Left lung (tissue), 10 donors: ENCODE data around the gene NISCH. TPM values are rescaled to one million over a fixed set of nuclear protein-coding genes. Genes with fewer than 3 reads are reported as not detected.
A peak's percentile ranks its signal among the peaks of the same experiment; 100 is the strongest.

ENCODE experiments used
- ATAC-seq: fragments of 200-7000 bp; cut with Tn5 transposase; one replicate; pipeline ENCODE4 v1.9.1; 2020; ENCODE audit warnings: moderate library complexity
- DNase-seq, 4 donors: peaks; one replicate each; pipeline ENCODE4 v3.0.0-alpha.2; 2013 to 2020
- H3K27ac ChIP-seq, 2 donors: fragments of 200-600 bp; sonication (generic) in 1 of 2; one replicate each; pipeline versions ENCODE4 v1.5.0 to v1.8.0; 2020 to 2021
- H3K27me3 ChIP-seq, 2 donors: fragments of 200-600 bp; sonication (generic) in 1 of 2; one replicate each; pipeline versions ENCODE4 v1.5.0 to v1.8.0; 2020 to 2021
- H3K36me3 ChIP-seq, 2 donors: fragments of 200-600 bp; sonication (generic) in 1 of 2; one replicate each; pipeline versions ENCODE4 v1.5.0 to v1.8.0; 2020 to 2021
- H3K4me1 ChIP-seq, 2 donors: fragments of 200-600 bp; one replicate each; pipeline ENCODE4 v1.8.0; 2021
- H3K4me3 ChIP-seq, 2 donors: fragments of 200-600 bp; sonication (generic) in 1 of 2; one replicate each; pipeline versions ENCODE4 v1.5.0 to v1.8.0; 2020 to 2021; ENCODE audit warnings: mild to moderate bottlenecking in 1 of 2
- H3K9me3 ChIP-seq, 2 donors: fragments of 200-600 bp; sonication (generic) in 1 of 2; one replicate each; pipeline versions ENCODE4 v1.5.0 to v1.8.0; 2020 to 2021
- CTCF ChIP-seq, 2 donors: fragments of 200-600 bp; sonication (generic) in 1 of 2; IDR thresholded peaks; one replicate each; pipeline versions ENCODE4 v1.5.0 to v1.8.0; 2021; ENCODE audit warnings: antibody characterized with exemption in 2 of 2
- intact Hi-C, 2 donors: fragments of 100-400 bp; cut with DNase I; formaldehyde crosslinking; loops; one replicate each; pipeline versions ENCODE4 v1.11.2 to v1.14.2; 2022
- polyA plus RNA-seq, 6 donors: library from polyadenylated mRNA; unstranded; fragments of 120-200 nt; gene quantifications; one replicate each; pipeline ENCODE4 v1.2.1, GENCODE V29; 2013; ENCODE audit not compliant: insufficient read length in 6 of 6
- total RNA-seq, 2 donors: library from RNA; stranded (reverse); fragmentation: NEBNext Ultra II Directional; extraction: Animal tissue kit (Norgen Biotek cat#: 25700); gene quantifications; one replicate each; pipeline ENCODE4 v1.2.1, GENCODE V29; 2021
- donor health status: DM: no; HTN: yes; CAD: no.
- donor health status: DM: no; HTN: no; CAD: no.

The NISCH gene
- total and polyA plus RNA-seq, 8 donors = 72.6 to 178 (median 140) TPM

- no peak overlapping the region for H3K4me3 ChIP-seq
- peaks cover 6 to 40% of the 10 kb centered on the region in 2 donors for H3K4me1 ChIP-seq
- H3K27me3 ChIP-seq = no peaks in the 10 kb centered on the region
- DNase-seq = no peak
- no peaks in the 10 kb centered on the region for H3K9me3 ChIP-seq
- H3K27ac ChIP-seq = no peak overlapping the region
- no peak for TF ChIP-seq CTCF (IDR thresholded peaks at IDR 0.05)
- H3K36me3 ChIP-seq = no peaks in the 10 kb centered on the region
- no peak for ATAC-seq
- intact Hi-C loops = no loop called here
These were observed 2.7 kb upstream of the NISCH start for GRCh38 chr3:52452570-52453221.

GRCh38 chr3:52453496-52454249, 1.7 kb upstream of the NISCH start, which contains the start of gene TNNC1:
TSS of gene TNNC1 (minus strand) at chr3:52454041. CDS start at chr3:52454015, 26 bp downstream.
- Histone ChIP-seq H3K9me3 (no peaks in the 10 kb centered on the region), H3K27ac (peak within 1 kb of the TSS; percentile 89 to 90), H3K27me3 (no peaks in the 10 kb centered on the region), H3K4me1 (peaks cover 6 to 45% of the 10 kb centered on the region in 2 donors), H3K4me3 (peak within 1 kb of the TSS; percentile 54 to 72), H3K36me3 (peaks cover 0 to 9% of the 10 kb centered on the region in 2 donors)
- no peak for TF ChIP-seq CTCF (IDR thresholded peaks at IDR 0.05)
- DNase-seq = peak in 3 of 4 donors; percentile 58 to 80 (median 68)
- intact Hi-C loops = no loop called here
- peak; percentile 59 for ATAC-seq

- no peak for TF ChIP-seq CTCF (IDR thresholded peaks at IDR 0.05)
- intact Hi-C loops = no loop called here
- no peaks in the 10 kb centered on the region for H3K9me3 ChIP-seq
- H3K27ac ChIP-seq = peak overlapping the region; percentile 89 to 90
- H3K36me3 ChIP-seq = peaks cover 0 to 16% of the 10 kb centered on the region in 2 donors
- ATAC-seq (peak; percentile 2), DNase-seq (no peak)
- H3K27me3 ChIP-seq = no peaks in the 10 kb centered on the region
- H3K4me1 ChIP-seq = peaks cover 6 to 45% of the 10 kb centered on the region in 2 donors
- peak overlapping the region in 1 of 2 donors; percentile 72 for H3K4me3 ChIP-seq
These were observed 1.0 kb upstream of the NISCH start for GRCh38 chr3:52454250-52454937.

GRCh38 chr3:52454938-52455282, 494 bp upstream of the NISCH start:
- H3K27ac ChIP-seq = peak overlapping the region; percentile 89 to 90
- H3K4me1 ChIP-seq = peaks cover 6 to 41% of the 10 kb centered on the region in 2 donors
- TF ChIP-seq CTCF (IDR thresholded peaks at IDR 0.05) = no peak
- DNase-seq (no peak), ATAC-seq (no peak)
- H3K27me3 ChIP-seq = no peaks in the 10 kb centered on the region
- intact Hi-C loops = no loop called here
- H3K36me3 ChIP-seq = peaks cover 0 to 21% of the 10 kb centered on the region in 2 donors
- H3K9me3 ChIP-seq = no peaks in the 10 kb centered on the region
- H3K4me3 ChIP-seq = peak overlapping the region; percentile 54 to 72
